ENCODE measurements around the gene TMEM14C.
A peak's percentile ranks its signal among the peaks of the same experiment; 100 is the strongest.
"Not testable (repeated sequence)": the region's sequence is repeated elsewhere in the genome, so short reads cannot be mapped to it uniquely, and the experiment has no call there.

The TMEM14C gene

GRCh38 chr6:10747251-10747972, 24.5 kb downstream of the TMEM14C start, which contains the start of gene TMEM14B:
Gene TMEM14B (plus strand): TSS chr6:10747805. CDS start chr6:10749246, 1,441 bp downstream.
- ChIA-PET CTCF (interaction anchor here (1.0 to 2.9 kb wide), 8 partner anchors 7 to 1763 kb away, joined by 3 to 20 read pairs (median 4); no protein-coding TSS in a partner anchor), POLR2A (interaction anchor here (1.7 kb wide), 1 partner anchor 25 kb away, joined by 8 read pairs; the partner anchor contains the start of gene TMEM14C)
- peak within 1 kb of the TSS; percentile 90 for H3K4me3 ChIP-seq (ENCODE audit: low read depth, low read length)
- no peak for TF ChIP-seq CTCF (IDR thresholded peaks at IDR 0.05; ENCODE audit: insufficient read depth, low read length, missing control alignments)
- peak; percentile 50 for DNase-seq (ENCODE audit: low read depth, low spot score)

GRCh38 chr6:10749734-10750133, 26.9 kb downstream of the TMEM14C start:
- H3K4me3 ChIP-seq (ENCODE audit: low read depth, low read length): no peak overlapping the region; the same call in 1 of the 2 replicates
- POLR2A ChIA-PET: no interaction called here
- DNase-seq (ENCODE audit: low read depth, low spot score): no peak
- no peak for TF ChIP-seq CTCF (IDR thresholded peaks at IDR 0.05; ENCODE audit: insufficient read depth, low read length, missing control alignments)
- CTCF ChIA-PET: interaction anchor here (1.9 to 2.9 kb wide), 2 partner anchors 8 to 52 kb away, joined by 5 to 20 read pairs; no protein-coding TSS in a partner anchor

GRCh38 chr6:10750568-10750967, 27.7 kb downstream of the TMEM14C start:
- H3K4me3 ChIP-seq (ENCODE audit: low read depth, low read length); DNase-seq (ENCODE audit: low read depth, low spot score); POLR2A ChIA-PET; CTCF ChIA-PET: not testable (repeated sequence)

GRCh38 chr6:10751757-10752156, 28.9 kb downstream of the TMEM14C start:
- POLR2A ChIA-PET; H3K4me3 ChIP-seq (ENCODE audit: low read depth, low read length); CTCF ChIA-PET; DNase-seq (ENCODE audit: low read depth, low spot score): not testable (repeated sequence)

- ChIA-PET POLR2A (no interaction called here), CTCF (interaction anchor here (2.0 to 4.3 kb wide), 2 partner anchors 7 to 10 kb away, joined by 8 to 20 read pairs; partner anchors contain the start of gene TMEM14B)
- H3K4me3 ChIP-seq (ENCODE audit: low read depth, low read length): no peak overlapping the region
- no peak for DNase-seq (ENCODE audit: low read depth, low spot score)
- no peak for TF ChIP-seq CTCF (IDR thresholded peaks at IDR 0.05; ENCODE audit: insufficient read depth, low read length, missing control alignments)
Measured at GRCh38 chr6:10756085-10756484, 33.2 kb downstream of the TMEM14C start.

GRCh38 chr6:10759312-10759839, 36.5 kb downstream of the TMEM14C start:
- CTCF ChIA-PET: interaction anchor here (0.7 to 4.3 kb wide), 14 partner anchors 10 to 294 kb away, joined by 3 to 20 read pairs (median 4); partner anchors contain the start of gene TMEM14B
- peak; percentile 52 for TF ChIP-seq CTCF (IDR thresholded peaks at IDR 0.05; ENCODE audit: insufficient read depth, low read length, missing control alignments)
- no peak overlapping the region for H3K4me3 ChIP-seq (ENCODE audit: low read depth, low read length)
- POLR2A ChIA-PET: interaction anchor here (1.0 kb wide), 1 partner anchor 24 kb away, joined by 5 read pairs; no protein-coding TSS in a partner anchor
- DNase-seq (ENCODE audit: low read depth, low spot score): peak; percentile 84

- H3K4me3 ChIP-seq (ENCODE audit: low read depth, low read length): no peak overlapping the region
- POLR2A ChIA-PET: interaction anchor here (1.0 kb wide), 1 partner anchor 25 kb away, joined by 5 read pairs; no protein-coding TSS in a partner anchor
- TF ChIP-seq CTCF (IDR thresholded peaks at IDR 0.05; ENCODE audit: insufficient read depth, low read length, missing control alignments): no peak
- peak; percentile 14 for DNase-seq (ENCODE audit: low read depth, low spot score)
- CTCF ChIA-PET: interaction anchor here (0.7 to 4.3 kb wide), 14 partner anchors 9 to 294 kb away, joined by 3 to 20 read pairs (median 4); partner anchors contain the start of gene TMEM14B
Measured at GRCh38 chr6:10759884-10760329, 37.0 kb downstream of the TMEM14C start.
